HG03025 (cell line): Measurements from ENCODE around the gene PRKCE.

Experiments used
- ATAC-seq: cut with Tn5 transposase; IDR thresholded peaks from one replicate; pipeline ENCODE4 v1.9.1; 2021; ENCODE audit warnings: mild to moderate bottlenecking, moderate library complexity; ENCODE audit not compliant: unreplicated experiment, low FRiP score

The PRKCE gene

DNA sequence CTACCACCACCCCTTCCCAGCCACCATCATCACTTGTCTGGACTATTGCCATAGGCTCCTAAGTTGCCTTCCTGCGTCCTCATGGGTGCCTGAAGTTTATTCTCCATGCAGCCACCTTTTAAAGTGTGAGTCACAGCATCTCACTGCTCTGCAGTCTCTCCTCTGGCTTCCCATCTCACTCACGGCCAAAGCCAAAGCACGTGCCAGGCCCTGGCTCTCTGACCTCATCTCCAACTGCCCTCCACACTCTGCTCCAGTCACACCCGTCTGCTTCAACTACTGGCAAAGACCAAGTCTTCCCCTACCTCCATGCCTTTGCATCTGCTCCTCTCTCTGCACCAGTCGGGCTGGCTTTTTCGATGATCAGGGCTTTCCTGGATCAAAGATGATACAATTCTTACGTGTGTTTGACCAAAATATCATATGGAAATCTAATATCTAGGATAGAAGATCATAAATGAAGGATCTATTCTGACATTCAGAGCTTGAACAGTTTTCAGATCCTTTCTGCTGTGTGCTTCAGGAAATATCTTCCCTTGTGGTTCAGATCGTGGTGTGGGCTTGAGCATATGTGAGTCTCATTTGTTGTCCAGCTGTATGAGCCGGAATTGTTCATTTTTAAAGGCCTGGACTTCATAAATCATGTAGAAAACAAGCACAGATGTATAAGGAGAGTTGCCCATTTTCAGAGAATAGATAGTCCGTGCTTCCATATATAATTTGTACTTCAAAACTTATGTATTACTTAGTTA, 175.6 kb downstream of the PRKCE start:
- no peak for ATAC-seq

DNA sequence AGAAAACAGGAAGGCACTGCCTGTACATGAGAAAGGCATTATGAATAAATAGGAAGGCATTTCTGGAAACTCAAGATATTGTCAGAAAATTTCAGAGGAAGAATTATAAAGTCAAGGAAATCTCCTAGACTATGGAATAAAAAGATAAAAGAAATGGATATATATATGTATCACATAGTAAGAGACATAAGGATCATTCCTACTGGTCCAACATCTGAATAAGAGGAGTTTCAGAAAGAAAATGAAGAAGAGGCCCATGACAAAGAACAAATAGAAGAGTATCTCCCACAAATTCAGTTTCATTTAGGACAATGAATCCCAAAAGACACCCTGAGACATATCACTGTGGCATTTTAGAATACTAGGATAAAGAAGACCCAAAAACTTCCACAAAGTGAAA, 178.8 kb downstream of the PRKCE start:
- ATAC-seq, result no peak

DNA sequence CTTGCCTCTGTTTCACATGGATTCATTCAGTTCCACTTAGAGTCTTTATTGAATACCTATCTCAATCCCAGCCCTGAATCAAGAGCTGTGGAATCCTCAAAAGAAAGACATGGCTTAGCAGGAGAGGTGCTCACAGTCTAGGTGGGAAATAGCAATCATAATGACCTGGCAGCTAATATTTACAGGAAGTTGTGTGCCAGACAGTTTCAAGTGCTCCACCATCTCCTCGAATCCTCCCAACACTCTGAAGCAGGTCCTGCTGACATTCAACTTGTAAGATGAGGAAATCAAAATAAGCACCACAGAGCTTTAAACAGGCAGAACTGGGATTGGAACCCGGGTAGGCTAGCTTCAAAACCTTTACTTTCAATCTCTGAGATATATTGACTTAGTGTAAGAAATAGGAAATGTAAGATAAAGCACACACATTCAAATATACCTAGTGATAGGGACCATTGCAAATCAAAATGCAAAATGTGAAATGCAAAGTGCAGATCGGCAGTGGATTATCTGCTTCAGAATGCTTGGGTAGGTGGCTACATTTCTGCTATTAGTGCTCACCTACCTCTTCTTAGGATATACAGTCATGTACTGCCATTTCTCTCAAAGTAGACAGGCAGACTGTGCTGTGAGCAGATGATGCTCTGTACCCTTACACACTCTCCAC, 182.0 kb downstream of the PRKCE start:
- ATAC-seq, result peak; percentile 18

DNA sequence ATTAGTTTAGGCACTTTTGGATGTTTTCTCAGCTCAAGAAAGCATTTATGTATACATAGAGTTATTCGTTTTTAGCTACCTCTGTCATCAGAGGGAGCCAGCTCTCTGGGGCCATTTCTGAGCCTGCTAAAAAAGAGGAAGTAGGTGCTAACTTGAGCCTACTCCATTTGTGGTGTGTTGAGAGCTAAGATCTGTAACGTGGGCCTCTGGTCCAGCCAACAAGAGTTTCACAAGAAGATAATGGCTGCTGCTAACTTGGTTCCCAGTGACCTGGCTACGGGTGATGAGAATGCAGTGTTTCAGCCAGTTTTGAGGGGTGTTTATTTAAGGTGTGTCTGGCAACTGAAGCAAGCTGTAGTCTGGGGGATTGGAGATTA, 182.5 kb downstream of the PRKCE start:
- ATAC-seq, result peak; percentile 68

DNA sequence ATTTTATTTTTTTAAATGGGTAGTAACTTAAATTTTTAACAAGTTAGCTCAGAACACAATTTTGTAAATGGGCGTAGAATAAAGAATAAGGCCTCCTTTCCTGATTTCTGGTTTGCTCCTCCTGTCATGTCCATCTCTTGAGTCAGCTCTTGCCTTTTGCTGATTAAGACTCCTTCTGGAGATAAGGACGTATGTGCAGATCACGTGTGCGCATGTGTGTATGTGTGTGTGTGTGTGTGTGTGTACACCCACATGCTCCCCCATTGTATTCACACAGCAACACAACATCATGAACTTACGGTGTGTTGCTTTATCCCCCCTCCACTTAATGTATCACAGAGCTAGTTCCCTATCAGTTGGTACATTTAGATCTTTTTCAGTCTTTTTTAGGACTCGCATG, 182.9 kb downstream of the PRKCE start:
- no peak for ATAC-seq

DNA sequence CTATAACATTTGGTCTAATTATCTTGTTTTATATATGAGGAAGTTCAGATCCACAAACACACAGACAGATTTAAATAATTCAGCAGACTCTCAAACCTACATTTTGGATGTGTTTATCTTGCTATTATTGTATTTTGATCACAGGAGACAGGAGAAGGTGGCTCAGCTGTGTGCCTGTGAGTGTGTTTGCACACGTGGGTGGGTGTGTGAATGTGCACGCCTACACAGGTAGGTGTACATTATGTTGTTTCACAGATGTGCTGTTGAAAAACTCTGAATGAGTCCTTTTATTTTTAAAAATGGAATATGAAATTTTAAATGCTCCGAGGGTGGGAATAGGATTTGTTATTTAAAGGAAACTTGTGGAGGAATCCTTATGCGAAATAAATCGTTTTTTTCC, 183.4 kb downstream of the PRKCE start:
- no peak for ATAC-seq

DNA sequence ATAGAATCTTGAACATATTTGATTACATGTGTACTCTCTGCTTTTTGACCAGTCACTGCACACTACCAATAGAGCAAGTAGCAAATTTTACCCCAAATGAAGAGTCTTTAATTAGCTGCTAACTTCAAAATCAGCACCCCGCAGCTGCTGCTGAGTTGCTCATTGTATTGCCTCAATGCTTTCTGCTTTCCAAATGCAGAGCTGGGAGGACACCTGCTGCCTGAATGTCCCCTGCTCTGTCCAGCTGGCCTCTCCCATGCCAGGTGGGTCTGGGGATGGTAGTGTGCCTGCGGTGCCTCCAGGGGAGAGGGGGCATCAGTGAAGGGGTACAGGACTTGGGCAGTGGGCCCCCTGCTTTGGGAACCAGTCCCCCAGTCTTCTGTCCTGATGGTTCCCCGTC, 184.8 kb downstream of the PRKCE start:
- ATAC-seq, result no peak

DNA sequence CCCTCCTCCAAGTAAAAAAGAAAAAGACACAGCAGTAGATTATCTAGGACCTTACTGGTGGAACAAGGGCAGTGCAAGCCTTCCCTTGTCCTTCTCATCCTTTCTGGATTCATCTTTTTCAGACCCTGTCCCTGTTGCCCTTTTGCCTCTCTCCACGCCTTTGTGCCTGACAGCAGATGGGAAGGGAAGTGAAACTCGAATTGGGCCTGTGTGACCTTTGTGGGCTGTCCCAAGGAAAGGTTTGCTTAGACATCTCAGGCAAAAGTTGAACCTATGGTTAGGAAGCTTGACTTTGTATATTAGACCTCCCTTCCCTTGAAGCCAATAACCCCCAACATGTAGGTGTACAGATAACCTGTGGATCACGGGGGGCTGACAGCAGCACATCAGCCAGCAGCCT, 185.3 kb downstream of the PRKCE start:
- no peak for ATAC-seq

DNA sequence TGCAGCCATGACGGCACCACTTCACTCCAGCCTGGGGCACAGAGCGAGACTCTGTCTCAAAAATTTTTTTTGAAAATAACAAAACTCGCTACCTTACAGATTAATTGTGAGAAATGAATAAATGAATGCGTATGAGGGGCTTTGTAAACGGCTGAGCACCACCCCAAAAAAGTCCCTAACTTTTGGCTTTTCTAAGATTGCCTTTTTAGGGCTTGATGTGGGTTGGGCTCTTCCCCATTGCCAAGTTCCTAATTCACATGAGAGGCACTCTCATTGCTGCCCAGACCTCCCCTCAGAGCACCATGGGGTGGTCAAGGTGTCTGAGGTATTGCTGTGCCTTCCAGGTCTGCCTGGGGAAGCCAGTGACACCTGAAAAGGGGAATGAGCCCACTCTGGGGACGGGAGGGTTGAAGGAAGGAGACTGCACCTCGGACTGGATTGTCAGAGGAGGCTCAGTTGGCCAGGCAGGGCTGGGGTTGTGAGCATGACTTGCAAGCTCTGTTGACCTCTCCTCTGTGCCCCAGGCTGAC, 186.4 kb downstream of the PRKCE start:
- ATAC-seq, result no peak

DNA sequence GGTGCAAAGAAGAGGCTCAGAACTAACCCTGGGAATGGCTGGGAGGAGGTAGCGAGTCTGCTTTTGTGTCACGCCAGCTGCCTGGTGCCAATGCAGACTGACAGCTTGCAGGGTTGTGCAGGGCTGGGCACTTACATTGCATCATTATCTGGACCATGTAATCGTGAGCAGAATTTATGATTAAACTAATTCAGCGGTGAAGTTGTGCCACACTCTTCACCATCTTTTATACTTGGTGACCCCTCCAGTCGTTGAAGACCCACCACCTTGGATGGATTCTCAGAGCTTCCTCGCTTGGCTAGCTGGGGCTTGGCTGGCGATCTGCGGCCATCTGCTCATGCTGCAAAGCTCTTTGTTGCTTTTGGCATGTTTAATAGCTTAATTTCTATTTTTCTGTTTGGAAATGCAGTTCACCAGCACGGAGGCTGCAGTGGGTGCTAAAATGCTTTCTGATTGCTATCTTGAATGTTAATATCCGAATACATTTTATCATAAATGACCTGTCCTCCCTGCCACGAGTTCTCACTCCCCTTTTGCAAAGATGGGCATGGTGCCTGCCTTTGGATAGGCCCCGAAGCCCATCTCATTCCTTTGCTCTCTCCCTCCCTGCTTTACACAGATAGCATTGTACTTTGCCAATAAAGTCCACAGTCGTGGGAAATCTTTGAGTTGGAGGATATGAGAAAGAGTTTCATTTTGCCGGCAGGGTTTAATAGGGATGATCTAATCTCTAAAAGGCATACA, 188.2 kb downstream of the PRKCE start:
- no peak for ATAC-seq

DNA sequence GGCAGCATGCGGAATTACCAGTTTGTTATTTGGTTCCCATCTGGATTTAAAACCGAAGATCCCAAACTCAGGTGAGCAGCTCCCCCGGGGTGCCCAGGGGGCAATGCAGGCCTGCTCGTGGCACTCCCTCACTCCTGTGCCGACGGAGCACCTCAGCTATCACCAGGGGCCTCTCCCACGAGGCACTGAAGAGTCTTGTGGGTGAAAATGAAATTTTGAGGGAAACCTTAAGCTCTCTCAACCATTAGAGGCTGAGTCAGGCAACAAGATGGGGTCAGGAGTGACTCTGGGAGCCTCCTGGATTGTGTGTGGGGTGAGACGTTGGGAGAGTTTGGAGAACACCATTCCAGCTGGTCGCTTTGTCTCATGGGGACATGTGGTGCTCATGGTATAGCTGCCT, 189.0 kb downstream of the PRKCE start:
- ATAC-seq, result no peak

DNA sequence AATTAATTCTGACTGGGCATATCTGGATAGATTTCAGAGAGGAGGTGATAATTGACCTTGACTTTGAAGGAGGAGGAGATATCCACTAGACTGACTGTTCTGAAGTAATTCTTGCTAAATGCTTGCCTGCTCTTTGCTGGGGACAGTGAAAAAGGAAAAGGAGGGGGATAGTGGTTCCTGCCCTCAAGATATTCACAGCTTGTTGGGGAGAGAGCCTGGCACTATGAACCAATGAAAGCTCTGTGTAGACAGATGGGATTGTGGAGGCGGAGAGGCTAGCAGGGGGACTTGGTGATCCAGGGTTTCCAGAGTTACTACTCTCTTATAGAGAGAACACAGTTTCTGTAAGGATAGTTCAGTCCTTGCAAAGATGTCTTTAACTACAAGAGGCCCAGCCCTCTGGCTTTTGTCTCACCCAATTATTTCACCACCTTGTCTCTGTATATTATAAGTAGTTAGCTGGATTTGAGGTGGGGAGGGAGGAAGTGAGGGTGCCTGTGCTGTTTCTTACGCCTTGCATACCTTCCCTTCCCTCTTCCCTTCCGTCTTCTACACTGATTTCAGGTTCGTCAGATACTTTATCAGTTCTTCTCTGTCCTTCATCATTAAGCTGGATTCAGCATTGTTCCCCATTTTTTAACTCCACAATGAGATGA, 190.4 kb downstream of the PRKCE start:
- ATAC-seq, result no peak

DNA sequence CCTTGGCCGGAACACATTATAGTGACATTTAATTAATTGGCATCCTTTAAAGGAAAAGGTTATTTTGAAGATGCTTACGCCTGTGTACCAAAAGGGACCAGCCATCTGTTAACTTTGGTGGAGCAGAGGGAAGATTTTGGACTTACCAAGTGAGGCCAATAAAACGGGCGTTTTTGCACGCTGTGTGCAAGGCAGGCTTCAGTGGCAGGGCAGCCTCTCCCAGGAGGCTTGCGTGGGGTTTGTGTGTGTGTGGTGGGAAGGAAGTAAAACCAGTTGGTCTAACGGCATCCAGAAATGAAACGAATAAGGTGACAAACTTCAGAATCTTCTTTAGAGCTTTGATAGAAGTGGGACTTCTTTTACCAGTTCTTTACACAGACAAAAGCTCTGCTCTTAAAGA, 191.7 kb downstream of the PRKCE start:
- peak; percentile 61 for ATAC-seq

DNA sequence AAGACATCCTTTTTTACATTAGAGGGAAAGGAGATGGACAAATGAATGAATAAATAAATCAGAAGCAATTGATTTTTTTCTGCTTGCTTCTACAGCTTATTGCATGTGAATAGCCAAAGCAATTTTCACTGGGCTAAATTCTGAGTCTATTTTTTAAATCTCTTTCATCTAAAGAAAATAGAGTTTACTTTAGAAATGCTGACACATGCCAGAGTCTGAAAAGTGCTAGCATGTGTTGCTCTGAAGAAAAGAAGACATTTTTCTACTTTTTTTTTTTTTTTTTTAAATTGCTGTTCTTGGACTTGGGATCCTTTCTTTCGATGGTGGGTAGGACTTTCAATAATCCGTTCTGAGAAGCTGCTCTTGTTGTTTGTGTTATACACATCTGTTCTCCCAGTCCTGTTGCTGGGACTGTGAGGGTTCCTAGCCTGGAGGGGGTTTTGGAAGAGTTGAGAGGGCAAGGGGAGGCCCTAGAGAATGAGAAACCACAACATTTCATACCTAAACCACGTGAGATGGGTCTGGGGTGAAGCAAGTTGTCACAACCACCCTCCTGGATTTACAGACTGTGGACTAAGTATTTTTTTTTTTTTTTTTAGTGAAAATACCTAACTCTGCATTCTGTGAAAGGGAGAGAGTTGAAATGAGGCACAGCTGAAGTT, 193.5 kb downstream of the PRKCE start:
- no peak for ATAC-seq

DNA sequence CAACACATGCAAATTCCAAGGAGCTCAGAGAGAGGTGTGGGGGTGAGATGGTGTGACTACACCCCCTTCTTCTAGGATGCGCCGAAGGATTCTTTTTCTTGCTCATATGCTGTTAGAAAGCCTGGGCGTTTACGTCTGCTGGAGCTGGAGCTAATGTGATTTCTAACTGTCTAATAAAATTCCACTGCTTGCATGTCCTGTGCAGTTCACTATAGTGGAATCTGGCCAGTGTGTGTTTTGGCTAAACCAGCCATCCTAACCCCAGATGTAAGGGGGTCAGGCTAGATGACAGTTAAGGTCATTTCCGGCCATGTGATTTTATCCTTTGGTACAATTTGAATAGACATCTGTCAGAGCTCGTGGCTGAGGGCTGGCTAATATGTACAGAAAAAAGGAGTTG, 194.1 kb downstream of the PRKCE start:
- ATAC-seq, result no peak

DNA sequence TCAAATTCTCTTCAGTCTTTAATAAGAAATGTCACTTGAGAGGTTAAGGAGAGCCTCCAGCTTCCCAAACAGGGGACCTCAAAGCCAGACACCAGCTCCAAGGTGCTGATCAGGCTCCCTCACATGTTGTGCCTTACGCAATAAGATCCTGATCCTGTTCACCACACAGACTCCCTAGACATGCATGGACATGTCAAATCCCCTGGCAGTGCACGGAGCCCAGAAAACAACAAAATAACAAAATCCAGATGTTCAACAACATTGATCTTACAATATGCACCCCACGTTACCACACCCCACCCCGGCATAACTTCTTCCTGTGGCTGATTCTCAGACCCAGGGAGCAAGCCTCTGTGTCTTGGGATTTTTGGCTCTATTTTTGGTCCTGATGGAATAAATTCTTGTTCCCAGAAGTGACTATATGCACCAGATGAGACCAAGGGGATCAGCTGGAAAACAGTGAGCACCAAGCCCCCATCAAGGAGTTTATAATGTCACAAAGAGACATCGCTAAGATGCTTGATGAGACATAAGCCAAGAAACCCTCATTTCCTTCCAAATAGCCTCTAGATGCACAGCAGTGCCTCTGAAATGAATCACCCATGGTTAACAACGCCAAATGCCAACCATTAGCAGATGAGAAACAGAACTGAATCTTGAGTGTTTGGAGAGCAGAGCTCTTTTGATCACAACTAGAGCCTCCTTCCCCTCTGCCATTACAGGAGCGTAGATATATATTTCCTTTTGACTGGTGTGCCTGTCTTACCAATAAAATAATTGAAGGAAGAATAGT, 198.2 kb downstream of the PRKCE start:
- ATAC-seq, result no peak

DNA sequence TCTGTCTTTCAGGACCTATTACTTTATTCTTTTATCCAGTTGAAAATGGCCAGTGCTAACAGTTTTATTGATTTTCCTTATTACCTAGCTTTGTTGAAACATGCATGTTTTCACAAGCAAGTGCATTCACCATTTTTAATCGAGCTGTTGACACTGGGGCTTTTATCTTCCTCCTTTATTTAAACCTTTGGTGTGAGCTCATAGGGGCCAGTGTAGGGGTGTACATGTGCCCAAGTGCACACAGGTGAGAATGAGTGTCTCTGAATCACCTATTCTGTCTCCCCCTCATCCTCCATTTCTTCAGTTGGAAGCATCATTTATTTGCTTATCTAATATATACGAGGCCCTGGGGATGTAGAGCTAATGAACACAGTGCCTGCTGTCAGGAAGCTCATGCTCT, 199.1 kb downstream of the PRKCE start:
- ATAC-seq, result no peak

DNA sequence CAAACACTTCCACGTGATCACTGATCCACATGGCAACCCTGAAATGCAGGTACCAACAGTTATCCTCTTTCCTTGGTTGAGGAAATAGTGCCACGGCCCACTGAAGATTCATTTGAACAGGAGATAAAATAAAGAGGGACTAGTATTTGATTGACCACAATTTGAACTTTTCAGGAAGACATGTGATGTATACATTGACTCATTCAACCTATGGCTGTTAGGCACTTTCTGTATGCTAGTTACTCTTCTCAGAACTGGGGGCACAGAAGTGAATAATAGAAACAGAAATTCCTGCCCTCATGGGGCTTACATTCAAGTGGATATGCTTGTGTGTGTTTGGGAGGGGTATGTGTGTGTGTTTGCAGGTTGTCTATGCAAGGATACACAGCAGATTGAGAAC, 199.6 kb downstream of the PRKCE start:
- no peak for ATAC-seq

DNA sequence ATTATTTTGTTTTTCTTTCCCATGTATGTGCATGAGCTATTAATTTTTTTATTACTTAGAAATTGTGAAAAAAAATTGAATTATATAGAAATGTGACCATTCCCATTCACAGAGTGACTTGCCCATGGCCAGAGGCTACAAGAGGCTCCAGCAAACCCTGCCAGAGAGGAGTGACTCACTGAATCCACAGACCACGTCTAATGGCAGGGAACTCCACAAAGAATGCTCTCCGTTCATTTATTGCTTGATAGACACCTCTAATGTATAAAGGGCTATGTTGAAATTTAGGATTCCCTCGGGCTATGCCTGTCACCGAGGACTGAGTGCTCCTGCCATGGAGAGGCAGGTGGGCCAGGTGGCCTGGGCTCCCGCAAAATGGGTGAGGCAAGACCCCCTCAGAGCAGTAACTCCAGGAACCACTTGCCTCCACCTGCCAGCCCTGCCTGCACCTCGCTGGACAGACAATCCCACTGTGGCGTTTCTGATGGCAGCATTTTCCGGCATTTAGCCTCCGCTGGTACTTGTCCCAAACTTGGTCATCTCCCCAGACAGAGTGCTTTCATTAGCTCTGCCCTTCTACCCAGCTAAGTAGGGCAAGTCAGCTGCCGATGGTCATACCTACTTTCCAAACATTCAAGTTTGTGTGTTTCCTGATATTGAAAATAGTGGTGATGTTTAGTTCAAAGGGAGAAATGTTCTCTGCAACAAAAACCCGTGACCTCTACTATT, 200.3 kb downstream of the PRKCE start:
- ATAC-seq, result no peak
